ENCODE measurements around the gene SMYD3. TPM values are rescaled to one million over a fixed set of nuclear protein-coding genes. Genes with fewer than 3 reads are reported as not detected.

Gene SMYD3
- total RNA-seq, 1 experiment from 2014 or later: 25.5 TPM

DNA sequence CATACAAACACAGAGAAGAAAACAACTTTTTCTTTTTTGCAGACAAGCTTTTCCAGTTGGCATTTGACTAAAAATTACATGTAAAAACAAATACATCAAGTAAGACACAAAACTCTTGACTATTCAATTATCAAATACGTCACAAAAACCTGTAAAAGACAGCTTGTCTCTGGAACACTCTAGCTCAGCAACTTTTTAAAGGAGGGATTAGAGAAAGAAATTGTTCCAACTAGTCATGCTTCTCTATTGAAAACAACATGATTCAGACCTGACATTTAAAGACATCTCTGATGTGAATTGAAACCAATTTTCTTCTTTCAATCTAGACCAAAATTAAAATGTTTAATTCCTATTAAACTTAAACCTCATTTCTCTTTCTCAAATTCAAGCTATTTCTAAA is 30.3 kb downstream of the SMYD3 start:
- no peaks in the 10 kb centered on the region for H3K4me1 ChIP-seq (ENCODE audit: insufficient read depth, low read length)
- no peak overlapping the region for H3K27ac Mint-ChIP-seq
- no peaks in the 10 kb centered on the region for H3K4me1 Mint-ChIP-seq

More for the DNA sequence above, 30.3 kb downstream of the SMYD3 start:
- Histone ChIP-seq H3K14ac (ENCODE audit: insufficient read depth, low read length) (no peak overlapping the region), H2BK120ac (ENCODE audit: low read depth, low read length, poor library complexity, severe bottlenecking) (no peak overlapping the region), H3T11ph (ENCODE audit: low read length) (no peak overlapping the region), H3K23me2 (ENCODE audit: insufficient read length, low read depth, low read length, poor library complexity, severe bottlenecking) (no peaks in the 10 kb centered on the region), H3K18ac (ENCODE audit: insufficient read length, low read depth, low read length) (no peak overlapping the region), H4K20me1 (ENCODE audit: control insufficient read depth, insufficient read depth, insufficient read length) (no peaks in the 10 kb centered on the region), H3K9ac (ENCODE audit: extremely low read depth, insufficient read length, low read length) (no peak overlapping the region), H2BK15ac (ENCODE audit: low read depth, low read length) (no peak overlapping the region), H3K4ac (ENCODE audit: low read depth, low read length) (no peak overlapping the region), H3K23ac (ENCODE audit: insufficient read length, low read depth, low read length) (no peak overlapping the region), H3K79me2 (ENCODE audit: insufficient read depth, low read length) (no peaks in the 10 kb centered on the region), H4K5ac (ENCODE audit: insufficient read length, low read depth, low read length) (no peak overlapping the region), H4K8ac (replicated peaks; ENCODE audit: insufficient read length, low read depth, low read length) (no peak overlapping the region), H2BK12ac (ENCODE audit: insufficient read length, low read depth, low read length) (no peak overlapping the region), H2AK5ac (ENCODE audit: insufficient read length, low read length) (no peak overlapping the region), H2BK5ac (ENCODE audit: insufficient read length, low read length) (no peak overlapping the region), H3K9me3 (ENCODE audit: control insufficient read depth, low read depth, low read length) (no peaks in the 10 kb centered on the region), H3K79me1 (ENCODE audit: insufficient read depth, low read depth, low read length, poor library complexity, severe bottlenecking) (no peaks in the 10 kb centered on the region), H3K4me2 (ENCODE audit: insufficient read depth, insufficient read length, low read length) (no peak overlapping the region), H3K56ac (ENCODE audit: insufficient read length, low read depth, low read length) (no peak overlapping the region), H2BK20ac (ENCODE audit: low read depth, low read length, poor library complexity, severe bottlenecking) (no peak overlapping the region), H3K27ac (ENCODE audit: insufficient read length, low read depth, low read length) (no peak overlapping the region), H3K27me3 (ENCODE audit: insufficient read depth, low read length) (no peaks in the 10 kb centered on the region), H2AFZ (ENCODE audit: low read length) (no peak overlapping the region), H4K91ac (ENCODE audit: insufficient read length, low read depth, low read length) (no peak overlapping the region)
- H3K36me3 Mint-ChIP-seq (ENCODE audit: insufficient read depth in 1 of 3, low read depth in 3 of 3): no peaks in the 10 kb centered on the region
- WGBS (ENCODE audit: extremely low coverage, insufficient read length, low lambda C conversion rate): no CpG with 5 or more reads among the region's 1 CpG
- H3K27me3 Mint-ChIP-seq (ENCODE audit: low read depth): no peaks in the 10 kb centered on the region
- DNase-seq: no peak
- H3K4me3 Mint-ChIP-seq: no peak overlapping the region
- TF ChIP-seq, protein P1, sequence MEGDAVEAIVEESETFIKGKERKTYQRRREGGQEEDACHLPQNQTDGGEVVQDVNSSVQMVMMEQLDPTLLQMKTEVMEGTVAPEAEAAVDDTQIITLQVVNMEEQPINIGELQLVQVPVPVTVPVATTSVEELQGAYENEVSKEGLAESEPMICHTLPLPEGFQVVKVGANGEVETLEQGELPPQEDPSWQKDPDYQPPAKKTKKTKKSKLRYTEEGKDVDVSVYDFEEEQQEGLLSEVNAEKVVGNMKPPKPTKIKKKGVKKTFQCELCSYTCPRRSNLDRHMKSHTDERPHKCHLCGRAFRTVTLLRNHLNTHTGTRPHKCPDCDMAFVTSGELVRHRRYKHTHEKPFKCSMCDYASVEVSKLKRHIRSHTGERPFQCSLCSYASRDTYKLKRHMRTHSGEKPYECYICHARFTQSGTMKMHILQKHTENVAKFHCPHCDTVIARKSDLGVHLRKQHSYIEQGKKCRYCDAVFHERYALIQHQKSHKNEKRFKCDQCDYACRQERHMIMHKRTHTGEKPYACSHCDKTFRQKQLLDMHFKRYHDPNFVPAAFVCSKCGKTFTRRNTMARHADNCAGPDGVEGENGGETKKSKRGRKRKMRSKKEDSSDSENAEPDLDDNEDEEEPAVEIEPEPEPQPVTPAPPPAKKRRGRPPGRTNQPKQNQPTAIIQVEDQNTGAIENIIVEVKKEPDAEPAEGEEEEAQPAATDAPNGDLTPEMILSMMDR (conservative IDR thresholded peaks at IDR 0.05): no peak
- H3K9me3 Mint-ChIP-seq: no peaks in the 10 kb centered on the region

Data from H9 (cell line).